ENCODE data around the gene FNDC1.

GRCh38 chr6:159172091-159172491, 2.9 kb downstream of the FNDC1 start:
- no peak for TF ChIP-seq TAF1 (IDR thresholded peaks at IDR 0.05; ENCODE audit: borderline replicate concordance, insufficient read depth, low read length)
- TF ChIP-seq POLR2AphosphoS5 (IDR thresholded peaks at IDR 0.05; ENCODE audit: low read depth, low read length): no peak
- no peak for TF ChIP-seq SIN3A (IDR thresholded peaks at IDR 0.05; ENCODE audit: borderline replicate concordance, insufficient read depth, low read length)
- TF ChIP-seq, protein P1, sequence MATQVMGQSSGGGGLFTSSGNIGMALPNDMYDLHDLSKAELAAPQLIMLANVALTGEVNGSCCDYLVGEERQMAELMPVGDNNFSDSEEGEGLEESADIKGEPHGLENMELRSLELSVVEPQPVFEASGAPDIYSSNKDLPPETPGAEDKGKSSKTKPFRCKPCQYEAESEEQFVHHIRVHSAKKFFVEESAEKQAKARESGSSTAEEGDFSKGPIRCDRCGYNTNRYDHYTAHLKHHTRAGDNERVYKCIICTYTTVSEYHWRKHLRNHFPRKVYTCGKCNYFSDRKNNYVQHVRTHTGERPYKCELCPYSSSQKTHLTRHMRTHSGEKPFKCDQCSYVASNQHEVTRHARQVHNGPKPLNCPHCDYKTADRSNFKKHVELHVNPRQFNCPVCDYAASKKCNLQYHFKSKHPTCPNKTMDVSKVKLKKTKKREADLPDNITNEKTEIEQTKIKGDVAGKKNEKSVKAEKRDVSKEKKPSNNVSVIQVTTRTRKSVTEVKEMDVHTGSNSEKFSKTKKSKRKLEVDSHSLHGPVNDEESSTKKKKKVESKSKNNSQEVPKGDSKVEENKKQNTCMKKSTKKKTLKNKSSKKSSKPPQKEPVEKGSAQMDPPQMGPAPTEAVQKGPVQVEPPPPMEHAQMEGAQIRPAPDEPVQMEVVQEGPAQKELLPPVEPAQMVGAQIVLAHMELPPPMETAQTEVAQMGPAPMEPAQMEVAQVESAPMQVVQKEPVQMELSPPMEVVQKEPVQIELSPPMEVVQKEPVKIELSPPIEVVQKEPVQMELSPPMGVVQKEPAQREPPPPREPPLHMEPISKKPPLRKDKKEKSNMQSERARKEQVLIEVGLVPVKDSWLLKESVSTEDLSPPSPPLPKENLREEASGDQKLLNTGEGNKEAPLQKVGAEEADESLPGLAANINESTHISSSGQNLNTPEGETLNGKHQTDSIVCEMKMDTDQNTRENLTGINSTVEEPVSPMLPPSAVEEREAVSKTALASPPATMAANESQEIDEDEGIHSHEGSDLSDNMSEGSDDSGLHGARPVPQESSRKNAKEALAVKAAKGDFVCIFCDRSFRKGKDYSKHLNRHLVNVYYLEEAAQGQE (IDR thresholded peaks at IDR 0.05; ENCODE audit: insufficient read depth in 1 of 2, low read depth in 2 of 2, low read length in 2 of 2): no peak

Data from PFSK-1 (cell line).